ENCODE data around the gene LTK. TPM values are rescaled to one million over a fixed set of nuclear protein-coding genes. Genes with fewer than 3 reads are reported as not detected.
A peak's percentile ranks its signal among the peaks of the same experiment; 100 is the strongest.

LTK gene
- total and polyA plus RNA-seq, 2 donors (not counting 1 experiment from before 2014, with no cell fraction given): 4.4 to 9.7 TPM

- no peak for DNase-seq
- no peaks in the 10 kb centered on the region for H3K9me3 Mint-ChIP-seq (ENCODE audit: insufficient read depth)
- no CpG with 5 or more reads among the region's 1 CpG for WGBS (ENCODE audit: insufficient coverage)
- Histone ChIP-seq H3K27me3 (replicated peaks in 1 of 4; ENCODE audit: control extremely low read depth in 1 of 4, control insufficient read depth in 3 of 4, insufficient read depth in 4 of 4, low read length in 3 of 4) (no peaks in the 10 kb centered on the region), H3K4me1 (ENCODE audit: control insufficient read depth in 2 of 2, insufficient read depth in 2 of 2, low read length in 2 of 2) (peaks cover 13 to 19% of the 10 kb centered on the region in 2 donors), H4K20me1 (ENCODE audit: control insufficient read depth, insufficient read depth, low read length, poor library complexity, severe bottlenecking) (no peaks in the 10 kb centered on the region), H3K9ac (ENCODE audit: low read length) (no peak overlapping the region), H3K4me3 (ENCODE audit: control extremely low read depth in 1 of 5, extremely low read depth in 1 of 5, insufficient read depth in 1 of 5, low read depth in 2 of 5, low read length in 4 of 5) (no peak overlapping the region), H3K79me2 (ENCODE audit: control insufficient read depth, insufficient read depth, low read length) (peaks cover 2% of the 10 kb centered on the region), H3K36me3 (replicated peaks in 1 of 2; ENCODE audit: control extremely low read depth in 1 of 2, control insufficient read depth in 1 of 2, extremely low read depth in 1 of 2, insufficient read depth in 2 of 2, low read length in 1 of 2) (peaks cover 0 to 30% of the 10 kb centered on the region in 2 experiments), H3K9me3 (ENCODE audit: control extremely low read depth in 1 of 3, control insufficient read depth in 2 of 3, insufficient read depth in 1 of 3, low read length in 2 of 3) (no peaks in the 10 kb centered on the region), H3K27ac (ENCODE audit: low read length in 2 of 2) (no peak overlapping the region), H3K4me2 (replicated peaks; ENCODE audit: low read depth, low read length, poor library complexity, severe bottlenecking) (no peak overlapping the region), H2AFZ (ENCODE audit: insufficient read depth, low read depth, low read length, poor library complexity, severe bottlenecking) (no peak overlapping the region)
- intact Hi-C loops (cut with micrococcal nuclease): no loop called here
- no peak for ATAC-seq (ENCODE audit: low read depth)
- H3K4me1 Mint-ChIP-seq: peaks cover 11% of the 10 kb centered on the region
- H3K4me3 Mint-ChIP-seq: no peak overlapping the region
- CTCF ChIA-PET: no interaction called here
- POLR2A ChIA-PET: no interaction called here
- H3K27ac Mint-ChIP-seq: no peak overlapping the region
- H3K27me3 Mint-ChIP-seq: no peaks in the 10 kb centered on the region
- TF ChIP-seq EZH2 (IDR thresholded peaks at IDR 0.05; ENCODE audit: borderline replicate concordance, insufficient read depth, low read depth, low read length, poor library complexity, severe bottlenecking): no peak
- no peak for TF ChIP-seq CTCF (IDR thresholded peaks at IDR 0.05)
Measured at GRCh38 chr15:41535544-41535943, 21.9 kb upstream of the LTK start.

- CTCF ChIA-PET: interaction anchor here (2.1 kb wide), 1 partner anchor 64 kb away, joined by 6 read pairs; no protein-coding TSS in a partner anchor
Measured at GRCh38 chr15:41530363-41530956, 16.8 kb upstream of the LTK start.

More at GRCh38 chr15:41530363-41530956, 16.8 kb upstream of the LTK start:
- 11% methylated on average over 4 of the region's 6 CpGs for WGBS (ENCODE audit: insufficient coverage)
- Mint-ChIP-seq H3K27me3 (no peaks in the 10 kb centered on the region), H3K4me3 (peak overlapping the region; percentile 18), H3K9me3 (ENCODE audit: insufficient read depth) (no peaks in the 10 kb centered on the region), H3K4me1 (peaks cover 17% of the 10 kb centered on the region), H3K27ac (peak overlapping the region; percentile 77)
- POLR2A ChIA-PET: no interaction called here
- peaks cover 4 to 56% of the 10 kb centered on the region in 2 experiments for H3K36me3 ChIP-seq (replicated peaks in 1 of 2; ENCODE audit: control extremely low read depth in 1 of 2, control insufficient read depth in 1 of 2, extremely low read depth in 1 of 2, insufficient read depth in 2 of 2, low read length in 1 of 2)
- peaks cover 16 to 25% of the 10 kb centered on the region in 2 donors for H3K4me1 ChIP-seq (ENCODE audit: control insufficient read depth in 2 of 2, insufficient read depth in 2 of 2, low read length in 2 of 2)
- H3K9ac ChIP-seq (ENCODE audit: low read length): peak overlapping the region; percentile 44
- H4K20me1 ChIP-seq (ENCODE audit: control insufficient read depth, insufficient read depth, low read length, poor library complexity, severe bottlenecking): no peaks in the 10 kb centered on the region
- ATAC-seq (ENCODE audit: low read depth) (peak; percentile 17), DNase-seq (peak; percentile 32)
- H3K4me2 ChIP-seq (replicated peaks; ENCODE audit: low read depth, low read length, poor library complexity, severe bottlenecking): peak overlapping the region; percentile 70
- H3K79me2 ChIP-seq (ENCODE audit: control insufficient read depth, insufficient read depth, low read length): no peaks in the 10 kb centered on the region
- TF ChIP-seq EZH2 (IDR thresholded peaks at IDR 0.05; ENCODE audit: borderline replicate concordance, insufficient read depth, low read depth, low read length, poor library complexity, severe bottlenecking) (no peak), CTCF (IDR thresholded peaks at IDR 0.05) (no peak)
- intact Hi-C loops (cut with micrococcal nuclease): no loop called here
- no peak overlapping the region for H3K4me3 ChIP-seq (ENCODE audit: control extremely low read depth in 1 of 5, extremely low read depth in 1 of 5, insufficient read depth in 1 of 5, low read depth in 2 of 5, low read length in 4 of 5)
- no peaks in the 10 kb centered on the region for H3K9me3 ChIP-seq (ENCODE audit: control extremely low read depth in 1 of 3, control insufficient read depth in 2 of 3, insufficient read depth in 1 of 3, low read length in 2 of 3)
- peak overlapping the region; percentile 56 to 74 for H3K27ac ChIP-seq (ENCODE audit: low read length in 2 of 2)
- H2AFZ ChIP-seq (ENCODE audit: insufficient read depth, low read depth, low read length, poor library complexity, severe bottlenecking): peak overlapping the region; percentile 45
- no peaks in the 10 kb centered on the region for H3K27me3 ChIP-seq (replicated peaks in 1 of 4; ENCODE audit: control extremely low read depth in 1 of 4, control insufficient read depth in 3 of 4, insufficient read depth in 4 of 4, low read length in 3 of 4)

Data from B cell (primary cell).